HG03457 (cell line): Measurements from ENCODE around the gene TPST1.
"Not testable (repeated sequence)": the region's sequence is repeated elsewhere in the genome, so short reads cannot be mapped to it uniquely, and the experiment has no call there.

Source experiments
- ATAC-seq: cut with Tn5 transposase; IDR thresholded peaks from one replicate; pipeline ENCODE4 v1.9.1; 2021; ENCODE audit warnings: moderate number of reproducible peaks; ENCODE audit not compliant: unreplicated experiment

The TPST1 gene

DNA sequence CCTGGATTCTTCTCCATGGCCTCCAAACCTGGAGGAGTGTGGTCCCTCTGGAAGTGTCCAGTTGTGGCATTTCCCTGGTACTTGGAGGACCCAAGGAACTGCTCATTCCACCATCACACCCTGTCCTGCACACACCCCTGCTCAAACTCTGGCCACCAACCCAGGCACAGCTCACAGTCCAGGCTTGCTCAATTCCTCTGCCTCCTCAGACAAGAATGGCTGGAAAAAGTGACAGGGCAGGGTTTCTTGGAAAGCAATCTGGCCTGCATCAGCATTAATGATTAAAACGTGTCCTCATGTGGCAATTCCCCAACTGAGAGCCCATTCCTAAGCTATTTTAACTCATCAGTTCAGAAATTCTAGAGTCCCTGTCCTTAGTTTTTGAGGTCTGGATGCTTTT lies 17.2 kb upstream of the TPST1 start:
- no peak for ATAC-seq

DNA sequence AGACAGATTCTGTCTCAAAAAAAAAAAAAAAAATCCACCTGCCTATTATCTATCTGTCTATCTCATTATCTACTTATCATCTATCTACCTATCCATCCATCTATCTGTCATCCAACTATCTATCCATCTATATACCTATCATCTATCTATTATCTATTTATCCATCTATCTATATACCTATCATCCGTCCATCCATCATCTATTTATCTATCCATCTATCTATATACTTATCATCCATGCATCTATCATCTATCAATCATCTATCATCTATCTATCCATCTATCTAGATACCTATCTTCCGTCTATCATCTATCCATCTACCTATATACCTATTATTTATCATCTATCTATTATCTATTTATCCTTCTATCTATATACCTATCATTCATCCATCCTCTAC lies 16.5 kb upstream of the TPST1 start:
- ATAC-seq = no peak

DNA sequence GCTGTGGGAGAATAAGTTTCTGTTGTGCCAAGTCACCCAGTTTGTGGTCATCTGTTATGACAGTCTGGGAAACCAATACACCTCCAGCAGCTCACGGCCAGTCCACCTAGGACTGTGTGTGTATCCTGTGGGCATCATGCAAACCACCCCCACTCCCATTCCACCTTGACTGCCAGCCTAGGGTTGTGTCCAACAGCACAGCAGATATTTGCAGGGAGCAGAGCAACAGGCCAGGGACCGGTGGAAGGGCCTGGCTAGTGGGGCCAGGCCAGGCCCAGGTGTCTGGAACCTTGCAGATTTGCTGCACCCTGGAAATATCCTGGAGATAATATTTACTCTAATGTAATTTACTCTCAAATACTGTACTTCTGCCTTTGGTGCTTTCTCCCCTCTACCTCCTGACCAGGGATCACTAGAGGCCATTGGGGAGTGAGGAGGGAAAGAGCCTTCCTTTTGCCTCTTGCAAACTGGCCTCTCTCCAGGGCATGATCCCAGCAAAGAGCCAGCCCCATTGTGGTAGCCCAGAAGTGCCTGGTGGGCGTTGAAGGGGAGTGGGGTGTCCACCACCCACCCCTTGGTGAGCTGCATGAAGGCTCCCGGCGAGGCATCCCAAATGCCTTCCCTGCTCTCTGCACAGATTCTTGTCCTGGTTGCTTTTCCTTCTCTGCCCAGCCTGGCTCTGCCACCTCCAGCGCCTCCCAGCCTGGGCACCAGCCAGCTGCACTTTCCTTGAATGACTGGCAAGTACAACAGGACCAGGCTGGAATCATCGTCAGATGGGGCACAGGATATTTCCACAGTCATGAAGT lies 15.2 kb upstream of the TPST1 start:
- ATAC-seq = no peak

DNA sequence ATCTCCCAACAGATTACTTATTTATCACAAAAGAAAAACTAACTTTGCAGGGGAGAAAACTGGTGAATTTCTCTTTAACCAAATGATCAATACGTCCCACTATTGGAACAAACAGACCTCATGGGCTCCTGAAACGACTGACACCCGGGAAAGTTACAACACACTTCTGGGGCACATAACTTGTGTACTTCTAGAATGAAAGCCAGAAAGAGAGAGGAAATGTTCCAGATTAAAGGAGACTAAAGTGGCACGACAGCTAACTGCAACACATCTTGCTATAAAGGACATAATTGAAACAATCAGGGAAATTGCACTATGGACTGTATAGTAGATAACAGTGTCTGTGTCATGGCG lies 14.7 kb upstream of the TPST1 start:
- no peak for ATAC-seq

DNA sequence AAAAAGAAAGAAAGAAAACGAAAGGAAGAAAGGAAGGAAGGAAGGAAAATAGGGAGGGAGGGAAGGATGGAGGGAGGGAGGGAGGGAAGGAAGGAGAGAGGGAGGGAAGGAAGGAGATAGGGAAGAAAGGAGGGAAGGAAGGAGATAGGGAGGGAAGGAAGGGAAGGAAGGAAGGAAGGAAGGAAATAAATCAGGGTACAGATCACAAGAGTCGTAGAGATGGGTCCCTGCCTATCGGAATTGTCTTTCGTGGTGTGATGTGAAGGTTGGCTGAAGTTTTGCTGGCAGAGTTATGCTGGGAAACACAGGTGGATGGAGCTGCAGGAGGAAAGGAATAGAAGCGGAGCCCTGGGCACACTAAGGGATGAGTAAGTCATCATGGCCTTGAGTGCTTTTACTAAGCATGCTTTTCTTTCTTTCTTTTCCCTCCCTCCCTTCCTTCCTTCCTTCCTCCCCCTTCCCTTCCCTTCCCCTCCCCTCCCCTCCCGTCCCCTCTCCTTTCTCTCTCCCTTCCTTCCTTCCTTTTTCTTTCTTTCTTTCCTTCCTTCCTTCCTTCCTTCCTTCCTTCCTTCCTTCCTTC lies 11.9 kb upstream of the TPST1 start:
- no peak for ATAC-seq

DNA sequence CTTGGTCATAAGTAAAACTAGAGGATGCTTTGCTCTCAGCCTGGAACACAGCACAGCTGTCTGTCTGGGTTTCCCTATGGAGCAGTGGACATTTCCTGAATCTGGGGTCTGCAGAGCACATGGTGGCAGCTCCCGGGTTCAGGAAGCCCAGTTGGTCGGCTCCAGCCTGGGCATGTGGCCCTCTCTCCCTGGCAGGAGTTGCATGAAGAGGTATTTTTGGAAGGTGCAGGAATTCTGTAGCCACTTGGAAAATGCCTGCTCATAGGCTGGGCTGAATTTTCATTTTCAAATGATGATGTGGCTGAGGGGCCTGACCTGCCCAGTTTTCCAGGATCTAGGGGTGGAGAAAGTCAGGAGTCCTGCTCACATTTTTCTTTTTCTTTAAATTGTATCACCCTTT lies 6.7 kb upstream of the TPST1 start:
- no peak for ATAC-seq

DNA sequence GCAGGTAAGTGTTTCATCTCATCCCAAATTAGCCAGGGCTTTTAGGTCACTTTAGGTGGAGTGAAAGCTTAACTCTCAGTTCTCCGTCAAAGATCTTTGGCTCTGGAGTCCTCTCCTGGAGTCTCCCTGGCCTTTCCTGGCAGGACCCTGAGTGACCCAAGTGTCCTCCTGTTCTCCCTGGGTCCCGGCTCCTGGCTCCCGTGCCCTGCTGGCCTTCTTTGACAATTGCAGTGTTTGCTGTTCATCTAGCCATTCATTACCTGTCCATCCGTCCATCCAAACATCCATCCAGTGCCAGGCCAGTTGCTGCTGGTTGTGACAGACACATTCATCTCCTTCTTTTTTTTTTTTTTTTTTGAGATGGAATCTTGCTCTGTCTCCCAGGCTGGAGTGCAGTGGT lies 6.2 kb upstream of the TPST1 start:
- ATAC-seq = no peak

DNA sequence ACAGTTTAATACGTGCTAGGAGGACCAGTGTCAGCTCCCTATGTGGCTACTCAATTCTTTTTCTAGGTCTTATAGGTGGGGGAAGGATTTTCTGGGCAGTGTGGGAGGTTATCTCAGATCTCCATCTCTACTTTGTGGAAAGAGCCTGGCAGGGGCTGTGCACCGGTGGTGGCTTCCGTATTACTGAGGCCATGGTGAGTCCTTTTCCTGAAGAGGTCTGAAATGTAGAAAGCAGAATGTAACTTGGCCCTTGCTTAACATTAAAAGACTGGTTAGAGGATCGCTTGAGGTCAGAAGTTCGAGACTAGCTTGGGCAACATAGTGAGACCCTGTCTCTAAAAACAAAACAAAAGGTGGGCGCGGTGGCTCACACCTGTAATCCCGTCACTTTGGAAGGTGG lies 2.7 kb upstream of the TPST1 start:
- ATAC-seq = no peak

DNA sequence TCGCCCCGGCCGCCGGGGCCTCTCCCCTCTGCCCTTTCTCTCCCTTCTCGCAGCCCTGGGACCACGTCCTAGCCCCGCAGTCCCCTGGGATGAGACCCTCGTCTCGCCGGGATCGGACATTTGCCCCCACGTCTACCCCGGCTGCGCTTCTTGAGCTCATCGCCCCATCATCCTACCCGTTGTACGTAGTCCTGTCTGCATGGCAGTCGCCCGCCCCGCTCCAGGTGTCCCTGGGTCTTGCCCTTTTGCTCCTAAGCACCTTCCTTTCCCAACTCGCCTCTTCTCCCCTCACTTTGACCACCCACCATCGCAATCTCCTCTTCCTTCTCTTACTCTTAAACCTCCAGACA lies 582 bp downstream of the TPST1 start:
- ATAC-seq = no peak

DNA sequence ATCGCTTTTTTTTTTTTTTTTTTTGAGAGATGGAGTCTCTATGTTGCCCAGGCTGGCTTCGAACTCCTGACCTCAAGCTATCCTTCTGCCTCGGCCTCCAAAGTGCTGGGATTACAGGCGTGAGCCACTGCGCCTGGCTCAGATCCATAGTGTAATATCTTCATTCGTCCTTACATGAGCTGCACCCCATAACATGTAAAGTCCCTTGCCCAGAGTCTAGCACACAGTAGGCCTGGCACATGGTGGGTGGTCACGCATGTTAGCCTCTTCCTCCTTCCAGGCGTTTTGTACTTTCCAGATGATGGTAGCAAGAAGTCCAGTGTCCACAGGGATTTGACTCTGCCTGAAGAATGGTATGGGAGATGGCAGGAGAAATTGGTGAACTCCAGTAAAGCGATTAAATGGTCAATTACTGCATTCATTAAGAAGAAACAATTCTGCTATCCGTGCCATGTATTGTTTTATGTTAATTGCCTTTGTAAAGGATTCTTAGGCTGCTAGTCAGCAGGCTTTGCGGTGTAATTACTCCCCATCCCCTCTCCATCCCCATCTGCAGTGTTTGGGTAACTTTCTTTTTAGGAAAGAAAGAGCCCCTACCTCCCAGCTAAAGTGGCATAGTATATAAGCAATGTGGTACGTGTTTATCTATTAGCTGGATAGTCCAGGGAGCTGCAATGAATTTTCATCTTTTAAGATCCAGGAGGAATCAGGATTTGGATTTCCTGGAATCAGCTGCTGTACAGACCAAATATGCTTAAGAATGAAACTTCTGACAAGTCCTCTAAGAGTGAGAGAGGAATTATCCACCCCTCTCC lies 1.2 kb downstream of the TPST1 start:
- no peak for ATAC-seq

DNA sequence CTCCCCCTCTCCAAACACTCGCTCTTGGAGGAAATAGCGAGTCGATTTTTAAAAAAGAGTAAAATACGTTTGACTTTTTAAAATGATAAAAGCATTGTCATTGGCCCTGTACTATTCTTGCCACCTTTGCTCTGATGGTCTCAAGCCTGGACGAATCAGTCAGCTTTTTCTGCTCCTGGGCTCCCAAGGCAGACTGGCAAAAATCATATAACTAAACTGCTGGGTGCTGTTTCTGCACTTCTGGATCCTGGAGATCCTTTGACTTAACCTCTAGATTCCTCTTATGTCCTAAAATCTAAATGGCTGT lies 1.8 kb downstream of the TPST1 start:
- ATAC-seq = no peak

DNA sequence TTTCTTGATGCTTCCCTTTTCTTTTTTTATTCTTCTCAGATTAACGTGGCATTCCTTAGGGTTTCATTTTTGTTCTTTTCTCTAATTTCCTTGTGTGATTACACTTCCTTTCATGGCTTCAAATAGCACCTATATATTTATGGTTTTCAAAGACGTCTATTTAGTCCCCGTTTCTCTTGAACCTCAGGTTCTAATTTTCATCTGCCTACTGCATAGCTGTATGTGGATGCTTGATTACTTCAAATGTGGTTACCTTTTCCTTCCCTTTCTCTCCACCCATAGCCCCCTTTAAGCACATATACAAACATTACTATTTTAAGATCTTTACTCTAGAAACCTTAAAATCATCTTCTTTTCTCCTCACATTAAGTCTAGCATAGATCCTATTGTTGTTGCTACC lies 2.4 kb downstream of the TPST1 start:
- no peak for ATAC-seq

DNA sequence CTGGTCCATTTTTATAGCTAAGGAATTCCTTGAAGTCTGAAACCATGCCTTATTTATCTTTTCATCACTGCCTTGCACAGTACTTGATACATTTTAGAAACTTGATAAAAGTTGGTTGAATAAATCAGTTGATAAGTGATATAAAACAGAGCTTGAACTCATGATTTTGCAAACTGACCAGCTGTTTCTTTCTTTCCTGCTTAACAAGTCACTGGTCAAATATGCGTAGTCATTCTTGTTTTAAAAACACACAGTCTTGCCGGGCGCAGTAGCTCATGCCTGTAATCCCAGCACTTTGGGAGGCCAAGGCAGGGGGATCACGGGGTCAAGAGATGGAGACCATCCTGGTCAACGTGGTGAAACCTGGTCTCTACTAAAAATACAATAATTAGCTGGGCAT lies 6.3 kb downstream of the TPST1 start:
- ATAC-seq = no peak

DNA sequence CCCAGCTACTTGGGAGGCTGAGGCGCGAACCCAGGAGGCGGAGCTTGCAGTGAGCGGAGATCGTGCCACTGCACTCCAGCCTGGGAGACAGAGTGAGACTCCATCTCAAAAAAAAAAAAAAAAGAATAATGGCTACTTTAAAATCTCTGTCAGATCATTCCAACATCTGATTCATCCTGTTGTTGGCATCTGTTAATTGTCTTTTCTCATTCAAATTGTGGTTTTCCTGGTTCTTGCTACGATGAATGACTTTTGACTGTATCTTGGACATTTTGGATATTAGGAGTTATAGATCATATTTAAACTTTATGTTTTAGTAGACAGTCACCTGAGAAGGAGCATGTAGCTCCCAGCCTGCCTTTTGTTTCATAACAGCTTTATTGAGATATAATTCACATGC lies 8.5 kb downstream of the TPST1 start:
- ATAC-seq = no peak

DNA sequence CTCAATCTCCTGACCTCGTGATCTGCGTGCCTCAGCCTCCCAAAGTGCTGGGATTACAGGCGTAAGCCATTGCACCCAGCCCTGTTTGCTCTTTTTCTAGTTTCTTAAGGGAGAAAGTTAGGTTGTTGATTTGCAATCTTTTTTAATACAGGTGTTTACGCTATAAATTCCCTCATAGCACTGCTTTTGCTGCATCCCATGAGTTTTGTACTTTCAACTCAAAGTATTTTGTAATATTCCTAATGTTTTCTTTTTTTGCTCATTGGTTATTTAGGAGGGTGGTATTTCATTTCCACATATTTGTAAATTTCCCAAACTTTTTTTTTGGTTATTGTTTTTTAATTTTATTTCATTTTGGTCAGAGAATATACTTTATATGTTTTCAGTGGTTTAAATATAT lies 11.6 kb downstream of the TPST1 start:
- no peak for ATAC-seq

DNA sequence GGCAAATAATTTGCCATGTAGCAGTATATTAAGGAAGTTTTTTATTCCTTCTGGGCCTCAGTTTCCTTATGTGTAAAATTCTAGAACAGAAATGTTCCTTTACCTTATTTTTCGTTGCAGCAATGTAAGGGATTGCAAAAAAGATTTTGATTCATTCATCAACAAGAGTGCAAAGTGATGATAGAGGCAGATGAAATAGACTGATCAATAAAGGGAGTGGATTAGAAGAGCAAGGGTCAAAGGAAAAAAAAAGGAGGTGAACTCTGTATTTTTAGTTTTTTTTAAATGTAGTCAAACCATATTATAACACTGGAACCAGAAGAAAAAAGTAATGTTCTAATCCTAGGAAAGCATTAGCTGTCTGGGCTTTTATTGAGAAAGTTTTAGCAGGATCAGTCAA lies 14.7 kb downstream of the TPST1 start:
- no peak for ATAC-seq

DNA sequence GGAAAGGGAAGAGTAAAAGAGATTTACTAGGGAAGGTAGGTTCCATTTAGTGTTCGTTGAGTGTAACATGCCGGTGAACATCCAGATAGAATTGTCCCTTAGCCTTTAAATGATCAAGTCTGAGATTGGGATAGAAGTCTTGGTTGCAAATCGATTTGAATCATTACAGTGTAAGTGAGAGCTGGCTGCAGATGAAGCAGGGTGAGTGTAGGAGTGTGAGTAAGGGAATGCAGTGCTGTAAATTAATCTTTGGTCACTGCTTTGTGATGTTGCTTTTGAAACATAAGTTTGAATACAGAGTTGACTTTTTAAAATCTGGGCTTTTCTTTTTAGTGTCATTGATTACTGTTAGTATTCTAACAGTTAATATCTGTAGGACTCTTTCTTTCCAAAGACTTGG lies 16.3 kb downstream of the TPST1 start:
- no peak for ATAC-seq

DNA sequence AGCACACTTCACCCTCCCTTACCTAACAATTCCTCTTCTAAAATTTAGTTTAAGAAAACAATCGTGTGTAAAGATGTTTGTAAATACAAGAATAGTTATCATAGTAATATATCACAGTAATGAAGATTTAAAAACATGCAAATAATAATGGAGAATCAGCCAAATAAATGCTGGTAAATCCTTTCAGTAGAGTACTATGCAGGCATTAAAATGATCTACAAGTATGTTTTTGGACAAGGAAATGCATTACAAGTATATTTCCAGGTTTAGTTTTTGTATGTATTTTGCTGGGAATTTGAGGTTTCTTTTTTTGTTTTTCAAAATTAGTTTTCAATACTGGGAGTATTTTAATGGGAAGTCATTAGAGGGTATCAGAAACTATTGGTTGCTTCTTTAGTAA lies 22.7 kb downstream of the TPST1 start:
- ATAC-seq = no peak

DNA sequence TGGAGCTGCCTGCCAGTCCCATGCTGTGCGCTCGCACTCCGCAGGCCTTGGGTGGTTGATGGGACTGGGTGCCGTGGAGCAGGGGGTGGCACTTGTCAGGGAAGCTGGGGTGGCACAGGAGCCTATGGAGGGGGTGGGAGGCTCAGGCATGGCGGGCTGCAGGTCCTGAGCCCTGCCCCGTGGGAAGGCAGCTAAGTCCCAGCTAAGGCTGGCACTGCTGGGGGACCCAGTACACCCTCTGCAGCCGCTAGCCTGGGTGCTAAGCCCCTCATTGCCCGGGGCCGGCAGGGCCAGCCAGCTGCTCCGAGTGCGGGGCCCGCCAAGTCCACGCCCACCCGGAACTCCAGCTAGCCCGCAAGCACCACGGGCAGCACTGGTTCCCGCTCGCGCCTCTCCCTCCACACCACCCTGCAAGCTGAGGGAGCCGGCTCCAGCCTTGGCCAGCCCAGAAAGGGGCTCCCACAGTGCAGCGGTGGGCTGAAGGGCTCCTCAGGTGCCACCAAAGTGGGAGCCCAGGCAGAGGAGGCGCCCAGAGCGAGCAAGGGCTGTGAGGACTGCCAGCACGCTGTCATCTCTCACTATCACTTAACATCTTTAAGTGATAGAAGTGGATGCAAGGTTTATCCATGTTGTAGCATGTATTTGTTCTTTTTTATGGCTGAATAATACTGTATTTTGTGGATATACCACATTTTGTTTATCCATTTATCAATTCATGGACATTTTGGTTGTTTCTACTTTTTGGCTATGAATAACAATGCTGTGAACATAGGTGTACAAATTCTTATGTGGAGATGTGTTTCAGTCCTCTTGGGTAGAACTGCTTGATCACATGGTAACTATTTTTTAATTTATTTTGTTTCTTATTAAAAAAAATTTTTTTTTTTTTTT lies 26.4 kb downstream of the TPST1 start:
- ATAC-seq = not testable (repeated sequence)

DNA sequence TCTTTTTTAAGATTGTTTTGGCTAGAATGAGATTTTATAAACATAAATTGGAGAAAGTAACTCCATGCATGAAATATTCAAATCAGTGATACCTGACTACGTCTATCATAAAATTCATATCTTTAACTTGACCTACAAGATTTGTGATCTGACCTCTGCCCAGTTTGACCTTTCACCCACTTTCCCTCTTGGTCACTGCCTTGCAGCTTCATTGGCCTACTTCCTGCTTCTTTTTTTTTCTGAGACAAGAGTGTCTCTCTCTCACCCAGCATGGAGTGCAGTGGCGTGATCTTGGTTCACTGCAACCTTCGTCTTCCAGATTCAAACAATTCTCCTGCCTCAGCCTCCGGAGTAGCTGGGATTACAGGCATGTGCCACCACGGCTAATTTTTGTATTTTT lies 28.5 kb downstream of the TPST1 start:
- ATAC-seq = no peak

DNA sequence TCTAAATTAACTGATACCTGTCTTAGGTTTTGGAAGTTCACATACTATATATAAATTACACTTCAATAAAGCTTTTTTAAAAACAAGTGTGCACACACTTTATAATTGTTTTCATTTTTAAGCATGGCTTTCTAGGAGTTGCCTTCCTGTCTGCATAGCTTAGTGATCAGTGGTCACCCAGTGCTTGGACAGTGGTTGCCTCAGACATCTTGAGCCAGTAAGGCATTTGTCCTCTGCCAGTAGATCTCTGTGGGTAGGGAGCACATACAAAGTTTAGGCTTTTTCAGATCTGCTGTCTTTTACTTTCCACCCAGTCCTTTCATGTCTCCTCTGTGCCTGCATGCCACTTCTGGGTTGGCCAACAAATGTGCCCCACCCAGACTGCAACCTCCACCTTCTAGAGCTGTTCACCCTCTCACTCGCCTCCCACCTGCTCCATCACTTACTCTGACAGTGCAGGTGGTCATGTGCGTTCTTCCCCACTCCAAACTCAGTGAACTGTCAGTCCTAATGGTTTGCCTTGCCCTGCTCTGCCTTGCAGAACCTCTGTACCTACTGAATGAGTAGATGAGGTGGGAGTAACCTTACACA lies 31.7 kb downstream of the TPST1 start:
- no peak for ATAC-seq
